HepG2 (cell line): ENCODE results near the gene RAB6C. TPM values are rescaled to one million over a fixed set of nuclear protein-coding genes. Genes with fewer than 3 reads are reported as not detected.
A peak's percentile ranks its signal among the peaks of the same experiment; 100 is the strongest.
"Not testable (repeated sequence)": the region's sequence is repeated elsewhere in the genome, so short reads cannot be mapped to it uniquely, and the experiment has no call there.

Source experiments
- ATAC-seq: fragments of 200-7000 bp; cut with Tn5 transposase; 3 replicates; pipeline ENCODE4 v1.9.1; 2020; ENCODE audit warnings: mild to moderate bottlenecking, moderate library complexity
- Bru-seq: library from RNA; stranded (reverse); fragments of 400-500 nt; gene quantifications from one replicate; lab custom pipeline; 2021; lab: Mats Ljungman, UMichigan
- BruChase-seq, 2 experiments: library from RNA; stranded (reverse); fragments of 400-500 nt; gene quantifications; one replicate each; lab custom pipeline; 2021; lab: Mats Ljungman, UMichigan
- BruUV-seq: library from RNA; stranded (reverse); fragments of 400-500 nt; replicated peaks from 2 replicates; lab custom pipeline; 2021; lab: Mats Ljungman, UMichigan
- CTCF ChIA-PET: fragments of 300-600 bp; formaldehyde crosslinking; extraction: SDS; loops from one replicate; lab custom pipeline; 2021; ENCODE audit warnings: low total read pairs, inconsistent platforms, low intra/inter-chr PET ratio; lab: Yijun Ruan, JAX
- POLR2A ChIA-PET: fragments of 350-600 bp; sonication (Branson Sonifier 250); formaldehyde crosslinking; loops from one replicate; lab custom pipeline; 2020; ENCODE audit warnings: antibody characterized with exemption, inconsistent platforms; lab: Yijun Ruan, JAX
- DNase-seq: peaks from one replicate; pipeline ENCODE4 v3.0.0-alpha.2; 2015; ENCODE audit warnings: low spot score
- FAIRE-seq: peaks from 3 replicates; lab custom pipeline; 2011; peaks lifted over from hg19 to GRCh38; lab: Jason Lieb, UNC
- H2AFZ ChIP-seq: one replicate; pipeline ENCODE4 v1.6.1; 2011; ENCODE audit warnings: low read length, inconsistent platforms
- H3K27ac ChIP-seq: fragments of 300-600 bp; 3 replicates; pipeline ENCODE4 v1.8.0; 2011; ENCODE audit warnings: mixed run types, mild to moderate bottlenecking, mixed read lengths, low read length, inconsistent platforms; ENCODE audit not compliant: insufficient read depth; ENCODE audit errors: extremely low read length
- H3K27me3 ChIP-seq, 2 experiments: fragments of 200-600 bp in 1 of 2; 2 replicates in 1 of 2; 3 replicates in 1 of 2; pipeline versions ENCODE4 v1.6.0 to v1.8.0; 2011; ENCODE audit warnings: low read length in 2 of 2, mild to moderate bottlenecking in 2 of 2, moderate library complexity in 2 of 2, inconsistent platforms in 1 of 2; ENCODE audit not compliant: insufficient read depth in 2 of 2, control insufficient read depth in 1 of 2
- H3K36me3 ChIP-seq, 2 experiments: fragments of 200-600 bp in 1 of 2; replicated peaks in 1 of 2; 2 replicates in 1 of 2; 3 replicates in 1 of 2; pipeline versions ENCODE4 v1.5.1 to v1.8.0; 2011; ENCODE audit warnings: low read length in 2 of 2, inconsistent platforms in 1 of 2; ENCODE audit not compliant: insufficient read depth in 2 of 2, control insufficient read depth in 1 of 2
- H3K4me1 ChIP-seq: 2 replicates; pipeline ENCODE4 v1.5.1; 2012; ENCODE audit warnings: low read length, inconsistent platforms; ENCODE audit not compliant: insufficient read depth
- H3K4me2 ChIP-seq: 2 replicates; pipeline ENCODE4 v1.6.0; 2011; ENCODE audit warnings: low read depth, low read length, inconsistent platforms
- H3K4me3 ChIP-seq, 3 experiments: fragments of 200-600 bp in 1 of 3; sonication (generic), shearing (Covaris generic) in 1 of 3; replicated peaks in 1 of 3; 2 replicates each; pipeline ENCODE4 v1.5.1; 2011 to 2016; ENCODE audit warnings: low read length in 3 of 3, inconsistent platforms in 2 of 3, low read depth in 2 of 3, mild to moderate bottlenecking in 2 of 3, control low read depth in 1 of 3, mixed read lengths in 1 of 3; ENCODE audit not compliant: insufficient read depth in 1 of 3
- H3K79me2 ChIP-seq: one replicate; pipeline ENCODE4 v1.6.1; 2011; ENCODE audit warnings: low read length, inconsistent platforms; ENCODE audit not compliant: insufficient read depth
- H3K9ac ChIP-seq: 2 replicates; pipeline ENCODE4 v1.6.0; 2011; ENCODE audit warnings: mild to moderate bottlenecking, low read depth, low read length, inconsistent platforms; ENCODE audit not compliant: insufficient read depth
- H3K9me3 ChIP-seq: 2 replicates; pipeline ENCODE4 v1.5.1; 2012; ENCODE audit warnings: mild to moderate bottlenecking, low read length
- H4K20me1 ChIP-seq: 2 replicates; pipeline ENCODE4 v1.6.0; 2011; ENCODE audit warnings: inconsistent platforms, mild to moderate bottlenecking, low read length, moderate library complexity; ENCODE audit not compliant: insufficient read depth
- HNRNPLL ChIP-seq: fragments of 200-400 bp; formaldehyde crosslinking; IDR thresholded peaks from 2 replicates; pipeline ENCODE4 v1.6.1; 2017; ENCODE audit warnings: mild to moderate bottlenecking, low read depth, low read length; ENCODE audit not compliant: poor library complexity, severe bottlenecking
- WGBS: methylation state at CpG from one replicate; pipeline ENCODE4 v1.1.6; 2017; ENCODE audit warnings: low lambda C conversion rate; 5-methylcytosine and 5-hydroxymethylcytosine counted together
- in situ Hi-C: cut with HindIII; loops from 2 replicates; pipeline ENCODE4 v1.10.0; 2017; ENCODE audit warnings: low pct_unique_long_range_greater_than_20kb; ENCODE audit not compliant: extremely low pct_ligation_motif_present
- intact Hi-C: fragments of 100-400 bp; cut with micrococcal nuclease; formaldehyde crosslinking; loops from one replicate; pipeline ENCODE4 v1.10.0; 2022; ENCODE audit not compliant: unreplicated experiment
- long read RNA-seq, 2 experiments: library from RNA in 1 of 2; library from polyadenylated mRNA in 1 of 2; stranded (forward) in 1 of 2; unstranded in 1 of 2; transcript quantifications; one replicate each; pipeline ENCODE4 v2.0.0, GENCODE V29; 2019 to 2022
- polyA minus RNA-seq, 3 experiments: library from RNA; depleted of rRNA, polyadenylated mRNA; stranded (reverse); fragments of >200 nt; gene quantifications; 2 replicates each; pipeline ENCODE4 v1.2.3, GENCODE V29; 2011; ENCODE audit warnings: low replicate concordance in 1 of 3
- polyA plus RNA-seq, 8 experiments: library from polyadenylated mRNA; depleted of rRNA in 3 of 8; stranded (reverse) in 7 of 8; unstranded in 1 of 8; fragments of >200 nt; fragmentation: Illumina TruSeq in 4 of 8; extraction: Trizol in 4 of 8; gene quantifications; 2 replicates each; pipeline versions ENCODE4 v1.2.1 to v1.2.3, GENCODE V29; 2011 to 2016; ENCODE audit warnings: low read depth in 4 of 8, missing spikeins in 1 of 8, mixed read lengths in 1 of 8; ENCODE audit not compliant: insufficient read depth in 1 of 8
- total RNA-seq, 5 experiments: library from RNA; depleted of rRNA; stranded (reverse); fragments of >200 nt; fragmentation: Illumina TruSeq; extraction: Trizol; gene quantifications; 2 replicates each; pipeline ENCODE4 v1.2.3, GENCODE V29; 2016; ENCODE audit warnings: low read depth in 1 of 5
- TF ChIP-seq, protein P1 (sequence below): sonication (generic); formaldehyde crosslinking; IDR thresholded peaks from 2 replicates; pipeline ENCODE4 v1.4.0; 2020; ENCODE audit warnings: mild to moderate bottlenecking, missing genetic modification reagents

The RAB6C gene
- total RNA-seq (2016; rRNA removed; fragmentation: Illumina TruSeq; extraction: Trizol) (not detected in 2 replicates), polyA plus RNA-seq (2011; rRNA removed) (not detected in 2 replicates), polyA minus RNA-seq (2011; rRNA and poly(A)+ RNA removed; ENCODE audit: low replicate concordance) (not detected in 2 replicates), Bru-seq, nascent RNA (not detected), BruChase-seq, experiment 1, labeled RNA remaining after a 6-hour chase (percentile 16 among the genes with signal in this experiment), BruChase-seq, experiment 2, labeled RNA remaining after a 2-hour chase (not detected)
- not detected in 2 replicates for total RNA-seq (2016; cell fraction: cytosol; rRNA removed; fragmentation: Illumina TruSeq; extraction: Trizol; ENCODE audit: low read depth)
- total RNA-seq (2016; cell fraction: insoluble cytoplasmic fraction; rRNA removed; fragmentation: Illumina TruSeq; extraction: Trizol) = not detected in 2 replicates
- not detected in 2 replicates for total RNA-seq (2016; cell fraction: membrane; rRNA removed; fragmentation: Illumina TruSeq; extraction: Trizol)
- total RNA-seq (2016; cell fraction: nucleus; rRNA removed; fragmentation: Illumina TruSeq; extraction: Trizol) = not detected in 2 replicates
- 0.05 TPM in 1 of 2 replicates, not detected in the other for polyA plus RNA-seq (2011; cell fraction: cytosol; rRNA removed)
- polyA plus RNA-seq (2011; cell fraction: nucleus; rRNA removed) = not detected in 2 replicates
- polyA plus RNA-seq (2012) = 0.08 TPM in 1 of 2 replicates, not detected in the other
- polyA plus RNA-seq (2016; cell fraction: cytosol; fragmentation: Illumina TruSeq; extraction: Trizol; ENCODE audit: low read depth) = not detected in 2 replicates
- not detected in 2 replicates for polyA plus RNA-seq (2016; cell fraction: insoluble cytoplasmic fraction; fragmentation: Illumina TruSeq; extraction: Trizol; ENCODE audit: low read depth)
- polyA plus RNA-seq (2016; cell fraction: membrane; fragmentation: Illumina TruSeq; extraction: Trizol; ENCODE audit: low read depth) = not detected in 2 replicates
- not detected in 2 replicates for polyA plus RNA-seq (2016; cell fraction: nucleus; fragmentation: Illumina TruSeq; extraction: Trizol; ENCODE audit: insufficient read depth, low read depth)
- not detected in 2 replicates for polyA minus RNA-seq (2011; cell fraction: cytosol; rRNA and poly(A)+ RNA removed)
- not detected in 2 replicates for polyA minus RNA-seq (2011; cell fraction: nucleus; rRNA and poly(A)+ RNA removed)
- long read RNA-seq, experiment 1 = 0 reads
- long read RNA-seq, experiment 2 = 0 reads

DNA sequence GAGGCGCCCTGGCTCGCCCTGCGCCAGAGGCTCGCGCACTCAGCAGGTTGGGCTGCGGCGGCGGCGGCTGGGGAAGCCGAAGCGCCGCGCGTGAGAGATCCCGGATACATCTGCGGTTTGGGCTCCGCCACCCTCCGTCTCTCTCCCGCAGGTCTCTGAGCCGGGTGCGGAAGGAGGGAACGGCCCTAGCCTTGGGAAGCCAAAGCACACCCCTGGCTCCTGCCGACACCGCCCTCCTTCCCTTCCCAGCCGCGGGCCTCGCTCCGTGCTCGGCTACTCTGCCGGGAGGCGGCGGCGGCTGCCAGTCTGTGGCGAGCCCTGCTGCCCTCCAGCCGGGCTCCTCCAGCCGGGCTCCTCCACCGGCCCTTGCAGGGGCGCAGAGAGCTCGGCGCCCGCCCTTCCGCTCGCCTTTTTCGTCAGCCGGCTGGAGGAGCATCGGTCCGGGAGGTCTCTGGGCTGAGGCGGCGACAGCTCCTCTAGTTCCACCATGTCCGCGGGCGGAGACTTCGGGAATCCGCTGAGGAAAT lies at the start of gene RAB6C:
Gene RAB6C, plus strand, starts transcription at position 38 of the 527 bp plus-strand sequence. Its CDS starts 450 bp downstream, at position 488.
- peak; percentile 81 for ATAC-seq
- DNase-seq, H3K36me3 ChIP-seq, H3K9me3 ChIP-seq, H2AFZ ChIP-seq, H4K20me1 ChIP-seq, intact Hi-C loops, H3K27ac ChIP-seq, H3K9ac ChIP-seq, H3K4me3 ChIP-seq, in situ Hi-C loops, POLR2A ChIA-PET, FAIRE-seq, CTCF ChIA-PET, H3K79me2 ChIP-seq, BruUV-seq, H3K4me1 ChIP-seq: not testable (repeated sequence)
- 44% methylated on average over 47 of the region's 54 CpGs for WGBS
- H3K27me3 ChIP-seq = peaks cover 0 to 21% of the 10 kb centered on the region in 2 experiments; a peak in 3 of 5 replicates
- TF ChIP-seq, protein P1, sequence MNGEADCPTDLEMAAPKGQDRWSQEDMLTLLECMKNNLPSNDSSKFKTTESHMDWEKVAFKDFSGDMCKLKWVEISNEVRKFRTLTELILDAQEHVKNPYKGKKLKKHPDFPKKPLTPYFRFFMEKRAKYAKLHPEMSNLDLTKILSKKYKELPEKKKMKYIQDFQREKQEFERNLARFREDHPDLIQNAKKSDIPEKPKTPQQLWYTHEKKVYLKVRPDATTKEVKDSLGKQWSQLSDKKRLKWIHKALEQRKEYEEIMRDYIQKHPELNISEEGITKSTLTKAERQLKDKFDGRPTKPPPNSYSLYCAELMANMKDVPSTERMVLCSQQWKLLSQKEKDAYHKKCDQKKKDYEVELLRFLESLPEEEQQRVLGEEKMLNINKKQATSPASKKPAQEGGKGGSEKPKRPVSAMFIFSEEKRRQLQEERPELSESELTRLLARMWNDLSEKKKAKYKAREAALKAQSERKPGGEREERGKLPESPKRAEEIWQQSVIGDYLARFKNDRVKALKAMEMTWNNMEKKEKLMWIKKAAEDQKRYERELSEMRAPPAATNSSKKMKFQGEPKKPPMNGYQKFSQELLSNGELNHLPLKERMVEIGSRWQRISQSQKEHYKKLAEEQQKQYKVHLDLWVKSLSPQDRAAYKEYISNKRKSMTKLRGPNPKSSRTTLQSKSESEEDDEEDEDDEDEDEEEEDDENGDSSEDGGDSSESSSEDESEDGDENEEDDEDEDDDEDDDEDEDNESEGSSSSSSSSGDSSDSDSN (CRISPR knock-in tag) = 0 out of 2 replicates have a peak, but pooled peaks have one; percentile 23
- peak; percentile 44 for TF ChIP-seq HNRNPLL
- peak within 1 kb of the TSS; percentile 12; the same call in 1 of the 2 replicates for H3K4me2 ChIP-seq
